HCEC 1CT (cell line): ENCODE measurements around the gene TBC1D2.

Source experiments
- DNase-seq: peaks from one replicate; pipeline ENCODE4 v3.0.0-alpha.2; 2017

TBC1D2 gene

DNA sequence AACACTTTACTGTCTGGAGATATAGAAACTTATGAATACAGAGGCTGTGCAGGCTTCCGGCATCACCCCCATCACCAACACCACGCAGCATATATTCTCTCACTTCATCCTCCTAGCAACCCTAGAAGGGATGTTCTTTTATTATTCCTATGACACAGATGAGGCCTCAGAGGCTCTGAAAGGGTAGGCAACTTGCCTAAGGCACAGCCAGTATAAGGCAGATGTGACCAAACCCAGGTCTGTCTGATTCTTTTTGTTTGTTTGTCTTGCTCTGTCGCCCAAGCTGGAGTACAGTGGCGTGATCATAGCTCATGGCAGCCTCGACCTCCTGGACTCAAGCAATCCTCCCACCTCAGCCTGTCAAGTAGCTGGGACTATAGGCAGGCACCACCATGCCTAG is 40.2 kb downstream of the TBC1D2 start:
- DNase-seq: no peak

DNA sequence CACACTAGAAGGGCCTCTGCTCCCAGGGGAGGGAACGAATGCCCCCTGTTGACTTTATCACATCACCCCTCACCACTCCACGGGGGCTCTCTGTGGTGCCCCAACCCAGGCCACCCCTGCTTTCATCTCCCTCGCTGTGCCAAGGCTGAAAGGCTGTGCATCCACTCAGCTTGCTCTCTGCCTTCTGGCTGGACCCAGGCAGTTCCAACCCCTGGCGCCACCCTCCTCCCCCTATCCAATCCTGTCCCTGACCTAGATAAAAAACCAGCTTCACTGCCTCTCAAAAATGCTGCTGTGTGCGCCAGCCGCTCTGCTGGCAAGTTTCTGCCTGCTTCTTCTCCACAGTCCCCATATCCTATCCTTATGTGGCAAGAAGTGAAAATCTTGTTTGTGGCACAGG is 40.6 kb downstream of the TBC1D2 start:
- no peak for DNase-seq

DNA sequence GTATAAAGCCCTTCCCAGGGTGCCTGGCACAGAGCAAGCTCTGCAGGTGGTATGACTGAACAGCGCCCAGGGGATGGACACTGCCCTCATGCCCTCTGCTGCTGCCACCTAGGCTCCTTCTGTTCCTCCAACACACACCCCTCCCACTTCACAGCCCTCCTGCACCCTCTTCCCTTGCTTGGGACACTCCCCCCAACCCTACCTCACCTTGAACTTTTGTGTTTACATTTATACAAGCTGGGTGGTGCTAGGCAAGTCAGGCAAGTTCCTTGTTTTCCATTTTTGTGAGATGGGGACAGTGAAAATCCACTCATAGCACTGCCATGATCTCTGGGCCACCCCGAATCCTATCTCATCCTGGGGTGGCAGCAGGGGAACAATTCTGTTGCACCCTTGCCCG is 44.2 kb downstream of the TBC1D2 start:
- DNase-seq: no peak

DNA sequence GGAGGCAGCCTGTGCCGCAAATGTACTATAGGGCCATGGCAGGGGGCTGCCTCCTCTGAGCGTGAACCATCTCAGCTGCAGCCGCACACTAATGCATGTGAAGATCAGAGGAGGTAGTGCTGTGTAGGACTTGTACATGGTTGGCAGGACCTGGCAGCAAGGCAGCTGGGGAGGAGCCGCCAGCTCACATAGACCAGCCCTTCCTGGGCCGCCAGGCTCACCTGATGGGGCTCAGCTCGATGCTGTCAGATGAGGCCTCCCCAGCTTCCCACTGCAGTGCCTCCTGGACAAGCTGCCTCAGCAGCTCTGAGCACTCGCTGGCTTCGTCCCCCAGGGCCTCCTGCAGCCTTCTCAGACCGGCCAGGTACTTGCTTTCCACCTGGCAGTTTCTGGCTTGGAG is 45.0 kb downstream of the TBC1D2 start:
- DNase-seq: no peak

DNA sequence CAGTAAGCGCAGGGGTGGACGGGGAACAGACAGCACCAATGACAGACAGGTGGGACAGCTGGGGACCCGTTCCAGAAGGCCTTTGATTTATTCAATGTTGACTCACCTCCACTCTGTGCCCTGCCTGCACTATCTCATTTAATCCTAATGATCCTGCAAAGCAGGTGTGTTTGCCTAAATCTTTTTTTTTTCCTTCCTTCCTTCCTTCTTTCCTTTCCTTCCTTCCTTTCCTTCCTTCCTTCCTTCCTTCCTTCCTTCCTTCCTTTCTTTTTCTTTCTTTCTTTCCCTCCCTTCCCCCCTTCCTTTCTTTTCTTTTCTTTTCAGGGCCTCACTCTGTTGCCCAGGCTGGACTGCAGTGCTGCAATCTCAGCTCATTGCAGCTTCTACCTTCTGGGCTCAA is 45.9 kb downstream of the TBC1D2 start:
- no peak for DNase-seq

DNA sequence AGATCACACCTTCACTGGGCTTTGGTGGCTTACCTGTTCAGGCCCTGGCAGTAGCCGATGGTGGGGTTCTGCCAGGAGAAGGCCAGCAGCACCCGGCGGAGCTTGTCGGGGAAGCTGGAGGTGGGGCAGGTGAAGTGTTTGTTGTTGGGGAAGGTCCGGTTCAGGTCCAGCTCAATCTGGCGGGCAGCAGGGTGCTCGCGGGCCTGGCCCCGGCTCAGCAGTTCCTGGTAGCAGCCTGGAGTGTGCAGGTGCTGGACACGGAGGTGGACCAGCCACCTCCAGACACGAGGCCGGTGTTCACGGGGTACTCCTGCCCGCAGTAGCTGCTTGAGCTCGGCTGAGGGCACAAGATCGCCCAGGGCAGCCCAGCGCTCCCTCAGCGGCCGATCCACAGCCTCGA is 46.8 kb downstream of the TBC1D2 start:
- DNase-seq: no peak

DNA sequence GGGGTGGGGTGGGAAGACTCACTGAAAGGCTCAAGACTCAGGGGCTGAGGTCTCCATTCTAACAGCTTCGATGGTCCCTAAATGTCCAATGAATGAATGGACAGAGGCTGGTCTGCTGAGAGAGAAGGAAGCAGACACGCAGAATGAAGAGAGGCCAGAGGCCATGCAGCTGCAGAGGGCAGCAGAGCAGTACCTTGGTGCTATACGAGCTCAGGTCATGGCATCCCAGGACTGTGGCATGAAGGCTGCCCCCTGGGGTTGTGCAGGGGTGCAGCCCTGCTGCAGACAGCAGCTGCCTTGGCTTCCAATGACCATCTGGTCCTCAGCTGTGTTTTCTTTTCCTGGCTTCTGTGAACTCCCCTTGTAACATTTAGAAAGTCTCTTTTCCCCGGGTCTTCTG is 47.8 kb downstream of the TBC1D2 start:
- DNase-seq: no peak

DNA sequence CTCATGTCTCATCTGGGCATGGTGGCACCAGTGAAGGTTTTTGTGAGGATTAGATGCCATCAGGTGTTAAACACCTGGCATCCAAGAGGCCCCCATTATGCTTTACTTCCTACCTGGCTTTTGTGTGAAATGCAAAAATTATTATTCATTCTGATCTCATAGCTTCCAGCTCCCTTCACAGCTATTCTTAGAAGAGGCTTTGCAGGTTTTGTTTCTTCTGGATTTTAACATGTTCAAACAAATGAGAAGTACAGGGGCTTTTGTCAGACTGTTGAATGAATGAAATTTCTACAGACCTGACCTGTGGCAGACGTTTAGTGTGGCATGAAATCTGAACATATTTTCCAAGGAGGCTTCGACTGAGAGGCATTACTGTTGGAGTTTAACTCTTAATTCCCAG is 48.7 kb downstream of the TBC1D2 start:
- no peak for DNase-seq

DNA sequence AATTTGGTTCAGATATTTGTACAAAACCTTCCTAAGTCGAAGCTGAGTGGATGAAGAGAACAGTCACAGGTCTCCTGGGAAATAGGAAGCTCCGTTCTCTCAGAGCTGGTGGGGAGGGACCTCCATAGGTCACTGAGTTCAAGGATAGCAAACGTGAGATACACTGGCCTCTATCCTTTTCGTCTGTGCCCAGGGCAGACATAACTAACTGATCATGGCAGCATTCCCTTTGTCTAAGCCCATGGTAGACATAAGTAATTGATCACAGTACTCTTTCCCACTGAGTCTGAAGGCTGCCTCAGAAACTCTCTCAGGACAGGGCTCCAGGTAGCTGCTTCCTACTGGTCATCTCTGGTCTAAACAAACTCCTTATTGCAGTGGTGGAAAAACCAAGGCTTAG is 50.8 kb downstream of the TBC1D2 start:
- DNase-seq: no peak

DNA sequence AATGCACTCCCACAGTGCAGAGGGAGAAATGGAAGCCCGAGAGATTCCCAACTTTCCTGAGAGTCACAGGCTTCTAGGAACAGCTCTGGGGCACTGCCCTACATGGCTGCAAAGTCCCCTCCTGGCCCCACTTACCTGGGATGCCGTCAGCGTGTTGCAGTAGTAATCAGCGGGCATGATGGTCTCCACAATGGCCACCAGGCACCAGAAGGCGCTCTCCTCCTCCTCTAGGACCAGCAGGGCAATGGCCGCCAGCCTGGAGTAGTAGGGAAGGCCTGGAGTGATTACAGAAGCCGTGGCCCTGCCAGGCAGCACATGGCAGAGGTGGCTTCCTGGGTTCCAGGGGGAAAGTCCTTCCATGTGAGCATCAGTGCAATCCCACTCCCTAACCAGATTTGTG is 52.3 kb downstream of the TBC1D2 start:
- no peak for DNase-seq

DNA sequence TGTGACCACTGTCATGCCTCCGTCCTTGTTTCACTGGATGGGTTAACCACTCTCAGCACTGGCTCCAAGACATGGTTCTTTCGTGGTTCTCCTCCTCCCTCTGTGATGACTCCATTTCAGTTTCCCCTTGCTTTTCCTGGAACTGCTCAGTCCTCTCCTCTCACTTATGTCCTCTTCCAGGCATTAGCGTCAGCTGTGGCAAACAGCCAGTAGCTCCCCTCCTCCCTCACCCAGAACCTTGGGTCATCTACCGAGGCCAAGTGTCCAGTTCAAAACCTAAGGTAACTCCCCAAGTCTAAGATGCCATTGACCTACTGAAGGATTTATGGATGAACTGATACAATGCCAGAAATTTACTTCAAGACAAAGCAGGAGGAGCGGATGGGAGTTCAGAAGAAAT is 53.2 kb downstream of the TBC1D2 start:
- no peak for DNase-seq

DNA sequence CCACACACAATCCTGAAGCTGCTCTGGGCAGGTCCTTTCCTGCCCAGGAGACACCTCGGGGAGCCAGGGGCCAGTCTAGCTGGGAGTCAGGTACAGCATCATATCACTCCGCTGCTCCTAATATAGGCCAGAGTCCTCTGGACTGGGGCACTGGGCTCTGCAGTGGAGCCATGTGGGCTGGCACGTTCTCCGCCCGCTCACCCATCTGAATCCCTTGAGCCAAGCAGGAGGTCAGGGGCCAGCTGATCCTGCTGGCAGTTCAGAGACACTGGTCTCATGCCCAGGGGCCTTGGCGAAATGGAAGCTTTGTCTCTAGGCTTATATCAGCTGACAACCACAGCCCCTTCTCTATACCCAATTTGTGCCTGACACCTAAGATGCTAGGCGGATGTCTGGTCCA is 53.7 kb downstream of the TBC1D2 start:
- DNase-seq: no peak

DNA sequence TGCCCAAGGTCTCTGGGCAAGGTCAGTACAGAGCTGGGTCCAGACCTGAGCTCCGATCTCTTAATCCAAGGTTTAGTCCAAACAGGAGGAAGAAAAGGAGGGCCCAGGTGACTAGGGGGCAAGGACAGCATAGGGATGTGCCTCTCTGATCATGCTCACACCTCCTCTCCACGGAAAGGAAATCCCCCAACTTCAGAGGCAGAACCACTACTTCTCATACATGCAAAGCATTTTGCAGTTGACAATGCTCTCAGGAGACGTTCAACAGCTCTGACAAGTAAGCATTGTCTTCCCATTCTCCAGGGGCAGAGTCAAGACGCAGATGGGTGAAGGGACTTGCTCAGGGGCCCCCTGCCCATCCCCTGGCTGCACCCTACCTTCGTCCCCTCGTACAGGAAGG is 54.3 kb downstream of the TBC1D2 start:
- DNase-seq: no peak

DNA sequence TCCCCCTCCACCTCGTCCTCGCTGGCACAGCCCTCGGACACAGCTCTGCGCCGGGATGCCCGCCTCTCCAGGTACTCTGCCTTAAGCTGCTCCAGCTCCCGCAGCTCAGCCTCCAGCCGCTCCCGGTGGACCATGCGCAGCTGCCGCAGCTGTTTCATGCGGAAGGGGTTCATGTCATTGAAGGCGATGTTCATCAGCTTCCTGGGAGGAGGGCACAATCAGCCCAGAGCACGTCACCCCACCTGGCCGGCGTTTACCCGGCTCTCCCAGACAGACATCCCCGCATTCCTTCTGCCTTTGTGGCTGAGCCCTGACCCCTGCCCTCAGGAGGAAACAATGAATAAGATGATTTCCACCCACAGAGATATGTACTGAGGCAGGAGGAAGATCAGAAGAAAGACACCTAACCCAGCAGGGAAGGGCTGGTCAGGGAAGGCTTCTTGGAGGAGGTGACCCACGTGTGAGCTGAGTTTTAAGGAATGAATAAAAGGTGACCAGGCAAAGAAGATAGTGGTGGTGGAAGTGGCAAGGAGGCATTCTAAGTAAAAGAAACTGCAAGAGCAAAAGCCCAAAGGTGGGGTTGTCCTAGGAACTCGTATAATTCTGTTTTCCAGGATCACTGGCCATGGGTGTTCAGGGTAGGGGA is 55.9 kb downstream of the TBC1D2 start:
- DNase-seq: no peak

DNA sequence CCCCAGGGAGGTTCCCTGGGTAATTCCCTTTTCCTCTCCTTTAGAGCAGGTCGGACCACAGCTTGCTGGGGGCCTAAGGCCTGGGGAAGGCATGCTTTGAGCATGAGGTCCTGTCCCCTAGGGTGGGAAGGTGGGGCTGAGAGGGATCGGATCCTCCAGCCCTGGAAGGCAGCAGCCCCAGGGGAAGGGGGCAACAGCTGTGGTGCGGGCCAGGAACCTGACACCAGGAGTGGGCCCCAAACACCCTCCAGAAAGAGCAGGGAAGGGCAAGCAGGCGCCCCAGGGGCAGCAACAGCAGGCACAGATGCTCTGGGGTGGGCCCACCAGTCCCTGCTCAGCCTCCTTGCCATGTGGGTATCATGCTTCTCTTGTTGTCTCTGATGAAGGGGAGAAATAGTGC is 59.8 kb downstream of the TBC1D2 start:
- no peak for DNase-seq

DNA sequence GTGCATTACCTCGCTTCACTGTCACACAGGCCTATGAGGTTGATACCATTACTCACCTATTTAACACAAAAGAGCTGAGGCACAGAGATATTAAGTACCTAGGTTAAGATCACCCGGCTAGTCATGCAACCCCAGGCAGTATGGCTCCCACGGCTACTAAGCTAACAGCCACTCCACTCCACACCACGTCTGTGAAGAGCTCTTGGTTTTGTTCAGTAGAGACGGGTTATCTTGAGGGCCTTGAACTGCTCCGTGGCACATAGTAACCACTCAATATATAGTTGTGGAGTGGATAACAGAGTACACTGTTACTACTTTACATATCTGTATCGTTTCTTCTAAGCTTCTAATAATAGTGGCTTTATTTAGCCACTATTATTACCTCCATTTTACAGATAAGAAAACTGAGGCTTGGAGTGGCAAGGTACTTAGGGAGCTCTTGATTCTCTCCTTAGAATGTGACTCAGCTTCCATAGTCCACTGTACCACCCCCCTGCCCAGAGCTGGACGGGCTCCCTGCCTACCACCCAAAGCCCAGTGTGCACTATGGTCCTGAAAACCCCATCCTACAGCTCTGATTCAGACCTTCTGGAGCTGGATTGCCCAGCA is 62.0 kb downstream of the TBC1D2 start:
- no peak for DNase-seq

DNA sequence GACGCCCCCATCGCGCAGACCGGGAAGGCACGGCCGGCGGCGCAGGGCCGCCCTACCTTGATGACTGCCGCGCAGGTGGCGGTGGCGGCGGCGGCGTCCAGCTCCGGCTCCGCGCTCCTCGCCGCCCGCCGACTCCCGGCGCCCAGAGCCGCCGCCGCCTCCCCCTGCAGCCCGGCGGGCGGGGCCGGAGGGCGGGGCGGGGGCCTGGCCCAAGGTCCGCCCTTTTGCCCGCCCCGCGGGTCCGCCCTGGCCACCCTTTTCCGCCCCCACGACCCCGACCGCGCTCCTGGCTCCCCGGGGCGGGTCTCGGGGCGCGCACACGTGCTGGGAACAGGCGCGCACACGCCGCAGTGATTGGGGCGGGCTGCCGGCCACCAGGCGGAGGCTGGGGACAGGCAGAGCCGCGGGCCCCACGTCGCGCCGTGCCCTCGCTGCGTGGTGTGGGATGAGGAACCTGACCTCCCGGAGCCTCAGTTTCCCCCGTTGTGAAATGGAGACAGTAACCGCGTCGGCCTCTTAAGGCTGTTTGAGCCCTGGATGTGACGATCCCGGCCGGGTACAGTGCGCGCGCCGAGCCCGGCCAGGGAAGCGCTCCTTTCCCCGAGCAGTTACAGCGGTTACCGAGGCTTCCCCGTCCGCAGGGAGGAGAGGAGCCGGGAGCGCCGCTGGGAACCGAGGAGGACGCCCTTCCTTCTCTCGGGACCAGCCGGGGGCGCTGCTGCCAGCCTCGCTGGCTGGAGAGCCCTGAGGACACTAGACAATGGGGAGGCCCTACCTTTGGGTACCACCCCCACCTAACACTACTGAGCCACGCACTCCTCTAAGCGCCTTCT is 62.7 kb downstream of the TBC1D2 start, which contains the start of gene CORO2A:
Gene CORO2A (minus strand): TSS at position 135 of the 833 bp plus-strand sequence. CDS start 34,977 bp downstream, outside the sequence.
- peak; percentile 37 for DNase-seq

DNA sequence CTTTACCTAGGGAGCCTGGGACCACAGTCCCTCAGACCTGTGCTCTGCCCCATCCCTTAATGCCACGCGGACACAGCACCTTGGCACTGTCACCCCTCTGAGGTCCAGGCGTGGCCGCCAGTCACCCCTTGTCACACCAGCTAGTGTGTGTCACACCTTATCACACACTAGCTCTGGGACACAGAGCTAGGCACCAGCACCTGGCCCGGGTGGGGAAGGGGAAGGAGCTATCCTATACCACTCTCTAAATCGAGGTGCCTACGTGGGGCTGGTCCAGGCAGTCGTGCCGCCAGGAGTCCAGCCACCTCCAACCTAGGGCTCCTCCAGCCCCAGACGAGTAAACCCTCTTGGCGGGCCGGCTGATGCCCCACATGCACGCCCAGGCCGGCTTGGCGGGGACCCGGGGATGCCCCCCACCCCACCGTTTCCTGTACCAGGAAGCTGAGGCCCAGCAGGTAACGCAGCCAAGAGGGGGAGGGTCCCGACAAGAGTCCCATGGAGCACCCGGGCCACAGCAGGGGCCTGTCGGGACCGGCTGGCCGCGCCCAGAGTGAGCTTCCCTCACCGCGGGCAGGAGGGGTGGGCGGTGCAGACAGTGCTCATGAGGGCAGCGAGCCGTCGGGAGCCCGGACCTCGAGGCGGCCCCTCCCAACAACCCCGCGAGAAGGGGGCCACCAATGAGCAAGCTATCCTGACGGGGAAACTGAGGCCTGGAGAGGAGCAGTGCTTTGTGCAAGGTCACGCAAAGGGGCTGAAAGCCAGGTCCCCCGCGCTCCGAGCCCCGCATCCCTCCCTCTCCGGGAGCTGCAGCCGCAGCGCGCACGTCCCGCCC is 63.6 kb downstream of the TBC1D2 start:
- DNase-seq: no peak

DNA sequence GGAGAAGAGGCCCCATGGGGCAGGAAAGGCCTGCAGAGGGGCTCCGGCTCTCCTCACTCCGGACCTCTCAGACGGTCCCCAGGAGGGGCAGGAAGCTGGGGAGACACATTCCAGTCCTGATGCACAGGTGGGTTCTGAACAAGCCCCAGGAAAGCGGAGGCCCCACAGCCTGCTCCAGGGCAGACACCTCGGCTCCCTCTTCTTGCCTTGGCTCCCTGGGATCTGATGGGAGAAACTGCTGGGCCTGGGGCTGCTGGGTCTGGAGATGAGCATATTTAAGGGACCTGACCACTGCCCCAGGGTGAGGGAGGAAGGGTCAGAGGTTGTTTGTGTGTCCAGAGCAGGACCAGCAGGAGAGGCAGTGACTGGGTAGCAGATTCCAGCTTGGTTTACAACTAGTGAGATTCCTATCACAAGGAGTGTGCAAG is 64.3 kb downstream of the TBC1D2 start:
- no peak for DNase-seq

DNA sequence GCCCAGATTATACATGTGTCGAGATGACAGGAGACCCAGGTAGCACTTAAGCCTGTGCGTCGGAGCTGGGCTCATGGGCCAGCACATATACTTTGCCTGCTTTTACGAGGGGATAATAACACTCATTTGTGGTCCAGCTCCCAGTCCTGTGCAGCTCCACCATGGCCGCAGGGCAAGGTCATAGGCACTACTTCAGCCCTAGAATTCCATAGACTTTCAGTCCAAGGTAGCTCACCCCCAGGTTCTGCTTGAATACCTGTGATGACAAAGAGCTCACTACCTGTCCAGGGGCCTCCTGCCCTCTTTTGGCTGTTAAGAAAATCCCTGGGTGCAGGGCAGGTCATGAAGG is 64.7 kb downstream of the TBC1D2 start:
- DNase-seq: no peak

DNA sequence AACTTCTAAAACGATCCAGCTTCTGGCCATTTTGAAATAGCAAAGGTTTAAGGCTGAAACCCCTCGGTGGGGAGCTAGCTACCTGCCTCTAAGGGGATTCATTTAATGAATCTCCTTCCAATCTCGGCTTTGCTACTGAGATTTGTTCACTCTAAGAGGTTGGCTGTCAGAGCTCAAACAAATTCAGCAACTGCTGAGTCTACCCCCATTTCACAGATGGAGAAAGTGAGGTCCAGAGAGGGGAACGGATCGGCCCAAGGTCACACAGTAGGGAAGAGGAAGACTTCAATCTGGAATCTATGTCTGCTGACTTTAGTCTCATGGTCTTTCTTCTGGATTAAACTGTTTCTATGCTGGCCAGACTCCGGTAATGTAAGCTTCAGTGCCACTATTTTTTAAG is 66.0 kb downstream of the TBC1D2 start:
- no peak for DNase-seq

DNA sequence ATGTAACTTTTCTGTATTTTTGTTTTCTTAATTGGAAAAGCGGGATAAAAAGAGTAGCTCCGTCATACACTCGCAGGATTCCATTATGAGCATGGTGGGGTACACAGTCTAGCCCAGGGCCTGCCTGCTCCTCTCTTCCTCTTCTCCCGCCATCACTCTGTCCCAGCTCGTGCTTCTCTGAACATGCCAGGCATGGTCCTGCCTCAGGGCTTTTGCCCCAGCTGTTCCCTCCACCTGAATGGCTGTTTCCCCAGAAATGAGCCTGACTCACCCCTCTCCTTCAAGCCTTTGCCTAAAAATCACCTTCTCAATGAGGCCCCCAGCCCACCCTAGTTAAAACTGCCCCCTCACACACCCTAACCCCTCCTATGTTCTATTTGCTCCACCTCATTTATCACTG is 67.5 kb downstream of the TBC1D2 start:
- DNase-seq: no peak

DNA sequence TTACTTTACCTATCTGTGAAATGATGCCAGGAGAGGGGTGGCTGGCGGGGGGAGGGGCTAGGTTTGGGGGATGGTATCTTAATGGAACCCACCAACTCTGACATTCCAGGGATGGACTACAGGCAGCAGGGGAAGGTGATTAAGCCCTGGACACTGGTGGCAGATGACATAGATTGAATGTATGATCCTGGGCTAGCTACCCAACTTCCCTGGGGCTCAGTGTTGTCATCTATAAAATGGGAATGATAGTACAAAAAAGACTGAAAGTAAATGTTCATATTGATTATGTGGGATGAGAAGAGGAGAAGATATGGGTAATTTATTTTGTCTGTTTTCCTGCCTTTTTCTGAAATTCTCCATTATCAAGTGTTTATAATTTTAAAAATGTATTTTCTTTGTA is 69.2 kb downstream of the TBC1D2 start:
- no peak for DNase-seq
